ENCODE data around the gene STXBP6.
A peak's percentile ranks its signal among the peaks of the same experiment; 100 is the strongest.

The STXBP6 gene

GRCh38 chr14:25049568-25050268, at the start of gene STXBP6:
STXBP6 (minus strand) TSS chr14:25050147; CDS start chr14:24974818, 75,329 bp downstream.
- peak within 1 kb of the TSS; percentile 58 for H3K4me3 ChIP-seq (ENCODE audit: control insufficient read depth, low read depth, low read length)
- no peak for DNase-seq (ENCODE audit: low read depth)
- TF ChIP-seq, protein P1, sequence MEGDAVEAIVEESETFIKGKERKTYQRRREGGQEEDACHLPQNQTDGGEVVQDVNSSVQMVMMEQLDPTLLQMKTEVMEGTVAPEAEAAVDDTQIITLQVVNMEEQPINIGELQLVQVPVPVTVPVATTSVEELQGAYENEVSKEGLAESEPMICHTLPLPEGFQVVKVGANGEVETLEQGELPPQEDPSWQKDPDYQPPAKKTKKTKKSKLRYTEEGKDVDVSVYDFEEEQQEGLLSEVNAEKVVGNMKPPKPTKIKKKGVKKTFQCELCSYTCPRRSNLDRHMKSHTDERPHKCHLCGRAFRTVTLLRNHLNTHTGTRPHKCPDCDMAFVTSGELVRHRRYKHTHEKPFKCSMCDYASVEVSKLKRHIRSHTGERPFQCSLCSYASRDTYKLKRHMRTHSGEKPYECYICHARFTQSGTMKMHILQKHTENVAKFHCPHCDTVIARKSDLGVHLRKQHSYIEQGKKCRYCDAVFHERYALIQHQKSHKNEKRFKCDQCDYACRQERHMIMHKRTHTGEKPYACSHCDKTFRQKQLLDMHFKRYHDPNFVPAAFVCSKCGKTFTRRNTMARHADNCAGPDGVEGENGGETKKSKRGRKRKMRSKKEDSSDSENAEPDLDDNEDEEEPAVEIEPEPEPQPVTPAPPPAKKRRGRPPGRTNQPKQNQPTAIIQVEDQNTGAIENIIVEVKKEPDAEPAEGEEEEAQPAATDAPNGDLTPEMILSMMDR (IDR thresholded peaks at IDR 0.05; ENCODE audit: control insufficient read depth, insufficient read depth, low read depth, low read length, missing control alignments): no peak

DNA sequence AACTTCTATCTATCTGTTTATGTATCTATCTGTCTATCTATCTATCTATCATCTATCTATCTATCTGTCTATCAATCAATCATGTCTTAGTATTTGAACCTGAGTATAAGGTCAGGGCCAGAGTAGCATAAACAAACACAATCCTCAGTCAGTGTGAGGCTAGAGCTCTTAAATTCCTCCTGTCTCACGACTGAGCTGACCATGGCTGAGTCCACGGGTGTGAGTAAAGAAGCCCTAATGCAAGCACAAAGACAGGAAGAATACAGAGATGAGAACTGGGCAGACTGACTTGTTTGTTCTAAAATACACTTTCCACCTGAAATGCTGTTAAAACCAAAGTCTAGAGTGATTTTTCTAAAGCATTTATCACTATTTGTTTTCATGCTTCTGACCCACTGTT, 47.2 kb upstream of the STXBP6 start:
- no peak overlapping the region for H3K4me3 ChIP-seq (ENCODE audit: control insufficient read depth, low read depth, low read length)
- no peak for DNase-seq (ENCODE audit: low read depth)
- TF ChIP-seq, protein P1 (IDR thresholded peaks at IDR 0.05; ENCODE audit: control insufficient read depth, insufficient read depth, low read depth, low read length, missing control alignments): no peak

DNA sequence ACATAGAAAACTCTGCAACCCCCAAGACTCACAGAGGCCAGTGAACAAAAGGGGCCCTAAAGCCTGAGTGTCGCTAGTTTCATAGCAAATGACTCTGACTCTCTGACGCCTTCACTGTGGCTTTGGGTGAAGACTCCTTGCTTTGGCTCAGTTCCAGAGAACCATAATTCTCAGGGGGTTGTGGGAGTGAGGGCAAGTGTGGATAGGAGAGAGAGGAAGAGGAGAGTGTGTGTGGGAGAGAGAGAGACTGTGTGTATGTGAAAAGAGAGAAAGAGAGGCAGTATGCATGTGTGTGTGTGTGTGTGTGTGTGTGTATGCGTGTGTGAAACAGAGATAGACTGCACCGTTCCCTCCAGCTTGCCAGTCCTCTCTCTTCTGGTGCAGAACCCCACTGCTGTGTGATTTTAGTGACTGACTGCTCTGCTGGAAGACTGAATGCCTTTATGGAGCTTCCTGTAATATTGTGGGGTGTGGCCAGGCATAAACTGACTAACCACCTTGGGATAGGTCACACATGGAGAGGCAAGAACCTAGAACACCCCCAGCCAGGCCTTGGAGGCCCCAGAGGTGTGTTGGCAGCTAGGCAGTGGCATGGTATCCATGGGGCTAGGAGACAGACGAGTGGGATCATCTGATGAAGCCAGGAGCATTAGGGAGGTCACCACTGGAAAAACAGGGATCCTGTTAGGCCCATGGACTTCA, 45.9 kb upstream of the STXBP6 start:
- TF ChIP-seq, protein P1 (IDR thresholded peaks at IDR 0.05; ENCODE audit: control insufficient read depth, insufficient read depth, low read depth, low read length, missing control alignments): no peak
- DNase-seq (ENCODE audit: low read depth): no peak
- no peak overlapping the region for H3K4me3 ChIP-seq (ENCODE audit: control insufficient read depth, low read depth, low read length)

DNA sequence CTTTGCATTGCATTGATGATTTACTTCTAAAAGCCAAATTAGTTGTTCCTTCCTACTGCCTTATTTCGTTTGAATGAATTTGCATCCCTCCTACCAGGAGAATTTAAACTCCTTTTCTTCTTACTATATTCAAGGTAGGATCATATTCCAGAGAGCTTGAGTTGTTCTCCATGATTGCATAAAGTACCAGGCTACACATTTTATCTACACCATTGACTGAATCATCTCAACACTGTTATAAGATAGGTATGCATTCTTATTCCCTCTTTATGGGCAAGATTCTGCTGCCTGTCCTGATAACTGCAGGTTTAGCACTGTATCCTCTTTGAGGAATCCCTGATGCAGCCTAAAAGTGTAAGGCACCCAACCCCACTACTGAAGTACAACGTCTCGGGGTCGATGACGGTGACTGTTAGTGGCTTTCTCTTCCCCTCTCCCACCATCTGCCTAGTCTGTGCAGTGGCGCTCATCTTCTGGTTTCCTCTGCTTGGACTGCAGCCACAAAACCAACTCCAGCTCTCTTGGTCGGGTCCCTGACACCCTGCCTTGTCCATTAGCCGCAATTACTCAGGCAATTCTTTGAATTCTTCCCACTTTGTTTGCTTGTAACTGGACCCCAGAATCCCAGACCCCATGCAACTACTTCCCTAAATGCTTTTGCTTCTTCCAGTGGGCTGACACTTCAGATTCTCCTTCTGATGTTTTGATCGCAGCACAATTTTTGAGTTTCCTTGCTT, 44.4 kb upstream of the STXBP6 start:
- TF ChIP-seq, protein P1 (IDR thresholded peaks at IDR 0.05; ENCODE audit: control insufficient read depth, insufficient read depth, low read depth, low read length, missing control alignments): no peak
- H3K4me3 ChIP-seq (ENCODE audit: control insufficient read depth, low read depth, low read length): no peak overlapping the region
- DNase-seq (ENCODE audit: low read depth): no peak

DNA sequence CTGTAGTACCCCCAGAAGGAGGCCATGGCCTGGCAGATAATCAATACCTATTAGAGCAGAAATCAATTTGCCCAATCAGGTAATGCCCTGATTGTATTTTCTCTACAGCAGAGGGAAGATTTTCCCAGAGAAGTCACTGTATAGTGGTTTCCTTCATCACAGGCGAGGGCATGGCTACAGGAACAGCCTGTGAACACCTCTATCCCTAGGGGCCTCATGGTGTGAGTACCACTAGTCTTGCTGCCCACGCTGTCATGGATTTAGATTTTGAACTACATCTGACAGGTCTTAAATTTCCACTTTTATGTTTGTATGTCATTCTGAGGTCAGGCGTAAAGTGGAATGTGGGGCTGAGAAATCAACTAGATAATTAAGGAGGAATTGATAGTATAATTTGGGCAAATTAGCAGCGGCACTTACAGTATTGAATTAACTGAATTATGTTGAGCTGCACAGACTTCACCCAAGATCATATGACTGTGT, 42.4 kb upstream of the STXBP6 start:
- H3K4me3 ChIP-seq (ENCODE audit: control insufficient read depth, low read depth, low read length): no peak overlapping the region
- TF ChIP-seq, protein P1 (IDR thresholded peaks at IDR 0.05; ENCODE audit: control insufficient read depth, insufficient read depth, low read depth, low read length, missing control alignments): no peak
- DNase-seq (ENCODE audit: low read depth): no peak

DNA sequence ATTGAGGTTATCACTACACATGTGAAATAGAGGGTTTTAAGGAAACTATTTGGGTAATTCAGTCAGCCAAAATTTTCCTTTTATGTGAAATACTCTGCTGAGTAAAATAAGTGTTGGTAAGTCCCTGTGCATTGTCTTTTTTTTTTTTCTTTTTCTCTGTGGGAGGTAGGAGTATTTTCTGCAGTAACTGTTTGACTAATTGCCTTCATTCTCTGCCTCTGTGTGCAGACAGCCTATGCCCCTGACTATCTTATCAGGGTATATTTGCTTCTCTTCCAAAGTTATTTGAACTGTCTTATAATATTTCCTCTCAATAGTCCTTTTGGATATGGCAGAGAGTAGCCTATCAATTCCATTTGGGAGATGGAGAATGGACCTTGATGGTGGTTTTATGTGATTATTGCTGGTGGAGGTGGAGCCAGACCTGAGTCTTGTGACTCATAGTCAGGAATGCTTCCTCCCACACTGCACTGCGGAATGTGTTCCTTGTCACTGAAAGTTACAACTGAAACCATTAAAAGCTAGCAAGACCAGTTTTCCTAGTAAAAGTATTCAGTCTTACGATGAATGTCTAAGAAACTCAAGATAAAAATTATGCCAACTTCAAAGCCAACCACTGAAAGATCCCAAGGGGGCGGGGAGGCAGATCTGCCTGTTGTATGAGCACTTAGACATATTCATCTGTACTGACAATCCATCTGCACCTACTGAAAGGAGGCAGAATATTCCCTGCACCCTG, 40.9 kb upstream of the STXBP6 start:
- no peak overlapping the region for H3K4me3 ChIP-seq (ENCODE audit: control insufficient read depth, low read depth, low read length)
- peak; percentile 25 for DNase-seq (ENCODE audit: low read depth)
- TF ChIP-seq, protein P1 (IDR thresholded peaks at IDR 0.05; ENCODE audit: control insufficient read depth, insufficient read depth, low read depth, low read length, missing control alignments): no peak
